Mesothelial cell of epicardium (in vitro differentiated cells): ENCODE results near the gene KRTAP10-6. TPM values are rescaled to one million over a fixed set of nuclear protein-coding genes. Genes with fewer than 3 reads are reported as not detected.

Experiments
- DNase-seq, 2 experiments: peaks; one replicate each; pipeline ENCODE4 v3.0.0; 2021; ENCODE audit warnings: low spot score in 2 of 2; ENCODE audit not compliant: unreplicated experiment in 2 of 2
- H3K27ac Mint-ChIP-seq: 2 replicates; pipeline ENCODE4 v1.8.0; 2021; ENCODE audit warnings: mixed read lengths
- H3K27me3 Mint-ChIP-seq: 2 replicates; pipeline ENCODE4 v1.8.0; 2021; ENCODE audit warnings: low read depth, mixed read lengths
- H3K36me3 Mint-ChIP-seq: 2 replicates; pipeline ENCODE4 v1.8.0; 2021; ENCODE audit warnings: mixed read lengths
- H3K4me1 Mint-ChIP-seq: 2 replicates; pipeline ENCODE4 v1.8.0; 2021; ENCODE audit warnings: mixed read lengths
- H3K4me3 Mint-ChIP-seq: 2 replicates; pipeline ENCODE4 v1.8.0; 2021; ENCODE audit warnings: mild to moderate bottlenecking, moderate library complexity, mixed read lengths
- H3K9me3 Mint-ChIP-seq: 2 replicates; pipeline ENCODE4 v1.8.0; 2021; ENCODE audit warnings: mixed read lengths
- CTCF ChIP-seq: fragments of 200-600 bp; sonication (generic); IDR thresholded peaks from one replicate; pipeline ENCODE4 v1.5.0; 2021; ENCODE audit warnings: antibody characterized with exemption; ENCODE audit not compliant: unreplicated experiment
- total RNA-seq: library from RNA; stranded (reverse); gene quantifications from 3 replicates; pipeline ENCODE4 v1.2.1, GENCODE V29; 2021

KRTAP10-6 gene
- total RNA-seq, 1 donor from 2014 or later = not detected

GRCh38 chr21:44542716-44543115 lies 49.6 kb downstream of the KRTAP10-6 start:
- no peak overlapping the region for H3K4me3 Mint-ChIP-seq
- H3K27ac Mint-ChIP-seq = no peak overlapping the region
- H3K27me3 Mint-ChIP-seq = no peaks in the 10 kb centered on the region
- no peak for DNase-seq
- peaks cover 1% of the 10 kb centered on the region for H3K4me1 Mint-ChIP-seq
- TF ChIP-seq CTCF = no peak
- peaks cover 19% of the 10 kb centered on the region for H3K9me3 Mint-ChIP-seq
- peaks cover 9% of the 10 kb centered on the region for H3K36me3 Mint-ChIP-seq

Other genes with a start within 250 kb of the KRTAP10-6 start
- 0.09 to 0.16 TPM (median 0.09 TPM) in 3 replicates for gene TRPM2, start 238.9 kb downstream of the KRTAP10-6 start, total RNA-seq
- 10.9 to 11.9 TPM (median 11.8 TPM) in 3 replicates for gene LRRC3, start 137.0 kb downstream of the KRTAP10-6 start, total RNA-seq
- gene KRTAP10-1, start 52.3 kb downstream of the KRTAP10-6 start, total RNA-seq = not detected in 3 replicates
- not detected in 3 replicates for gene KRTAP10-2, start 41.0 kb downstream of the KRTAP10-6 start, total RNA-seq
- not detected in 3 replicates for gene KRTAP10-3, start 33.7 kb downstream of the KRTAP10-6 start, total RNA-seq
- not detected in 3 replicates for gene KRTAP10-4, start 18.8 kb downstream of the KRTAP10-6 start, total RNA-seq
- not detected in 3 replicates for gene KRTAP10-5, start 11.9 kb downstream of the KRTAP10-6 start, total RNA-seq
- not detected in 3 replicates for gene KRTAP10-7, start 8.1 kb upstream of the KRTAP10-6 start, total RNA-seq
- gene KRTAP10-8, start 19.6 kb upstream of the KRTAP10-6 start, total RNA-seq = not detected in 3 replicates
- not detected in 3 replicates for gene KRTAP10-9, start 34.6 kb upstream of the KRTAP10-6 start, total RNA-seq
- not detected in 3 replicates for gene KRTAP10-10, start 44.9 kb upstream of the KRTAP10-6 start, total RNA-seq
- gene KRTAP10-11, start 53.9 kb upstream of the KRTAP10-6 start, total RNA-seq = not detected in 3 replicates
- gene KRTAP12-4, start 62.2 kb upstream of the KRTAP10-6 start, total RNA-seq = not detected in 3 replicates
- not detected in 3 replicates for gene KRTAP12-3, start 65.4 kb upstream of the KRTAP10-6 start, total RNA-seq
- gene KRTAP12-2, start 74.4 kb upstream of the KRTAP10-6 start, total RNA-seq = not detected in 3 replicates
- not detected in 3 replicates for gene KRTAP12-1, start 89.7 kb upstream of the KRTAP10-6 start, total RNA-seq
- not detected in 3 replicates for gene KRTAP10-12, start 104.7 kb upstream of the KRTAP10-6 start, total RNA-seq
- 0.09 to 0.11 TPM (median 0.11 TPM) in 3 replicates for gene TSPEAR, start 119.1 kb upstream of the KRTAP10-6 start, total RNA-seq
- 95.4 to 102 TPM (median 97.2 TPM) in 3 replicates for gene UBE2G2, start 209.3 kb upstream of the KRTAP10-6 start, total RNA-seq
- gene SUMO3, start 225.6 kb upstream of the KRTAP10-6 start, total RNA-seq = 82.2 to 84.5 TPM (median 83.9 TPM) in 3 replicates